AG20443 (cell line): ENCODE results near the gene TNF.

Experiments used
- DNase-seq: peaks from one replicate; pipeline ENCODE4 v3.0.0; 2012; ENCODE audit warnings: low spot score, mixed read lengths

The TNF gene

DNA sequence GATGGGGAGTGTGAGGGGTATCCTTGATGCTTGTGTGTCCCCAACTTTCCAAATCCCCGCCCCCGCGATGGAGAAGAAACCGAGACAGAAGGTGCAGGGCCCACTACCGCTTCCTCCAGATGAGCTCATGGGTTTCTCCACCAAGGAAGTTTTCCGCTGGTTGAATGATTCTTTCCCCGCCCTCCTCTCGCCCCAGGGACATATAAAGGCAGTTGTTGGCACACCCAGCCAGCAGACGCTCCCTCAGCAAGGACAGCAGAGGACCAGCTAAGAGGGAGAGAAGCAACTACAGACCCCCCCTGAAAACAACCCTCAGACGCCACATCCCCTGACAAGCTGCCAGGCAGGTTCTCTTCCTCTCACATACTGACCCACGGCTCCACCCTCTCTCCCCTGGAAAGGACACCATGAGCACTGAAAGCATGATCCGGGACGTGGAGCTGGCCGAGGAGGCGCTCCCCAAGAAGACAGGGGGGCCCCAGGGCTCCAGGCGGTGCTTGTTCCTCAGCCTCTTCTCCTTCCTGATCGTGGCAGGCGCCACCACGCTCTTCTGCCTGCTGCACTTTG lies at the start of gene TNF:
TSS of gene TNF (plus strand) at position 231 of the 567 bp plus-strand sequence. CDS start at position 408, 177 bp downstream.
- DNase-seq, result no peak

DNA sequence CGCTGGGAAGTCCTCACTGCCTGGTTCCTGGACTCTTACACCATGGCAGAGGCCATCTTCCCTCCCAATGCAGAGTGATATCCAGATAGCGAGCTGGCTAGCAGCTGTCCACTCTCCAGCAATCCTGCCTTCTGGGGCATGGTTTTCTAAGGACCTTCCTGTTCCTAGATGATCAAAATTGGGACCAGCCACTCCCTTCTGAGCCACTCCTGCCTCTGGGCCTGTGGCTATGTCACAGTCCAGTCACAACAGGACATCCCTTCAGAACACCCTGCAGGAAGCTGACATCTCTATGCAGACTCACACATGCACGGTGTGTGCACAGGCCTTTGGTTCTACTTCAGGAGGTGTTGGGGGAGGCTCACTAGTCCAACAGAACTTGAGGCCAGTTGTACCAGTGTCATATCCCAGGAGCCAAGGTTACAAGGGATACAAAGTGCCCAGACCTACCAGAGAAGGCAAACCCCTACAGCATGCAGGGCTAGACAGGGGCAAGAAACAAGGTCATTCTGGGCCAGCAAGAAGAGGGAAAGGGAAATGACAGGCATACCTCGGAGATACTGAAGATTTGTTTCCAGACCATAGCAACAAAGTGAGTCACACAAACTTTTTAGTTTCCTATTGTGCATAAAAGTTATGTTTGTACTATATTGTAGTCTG lies 49.3 kb upstream of the TNF start:
- peak; percentile 42 for DNase-seq

DNA sequence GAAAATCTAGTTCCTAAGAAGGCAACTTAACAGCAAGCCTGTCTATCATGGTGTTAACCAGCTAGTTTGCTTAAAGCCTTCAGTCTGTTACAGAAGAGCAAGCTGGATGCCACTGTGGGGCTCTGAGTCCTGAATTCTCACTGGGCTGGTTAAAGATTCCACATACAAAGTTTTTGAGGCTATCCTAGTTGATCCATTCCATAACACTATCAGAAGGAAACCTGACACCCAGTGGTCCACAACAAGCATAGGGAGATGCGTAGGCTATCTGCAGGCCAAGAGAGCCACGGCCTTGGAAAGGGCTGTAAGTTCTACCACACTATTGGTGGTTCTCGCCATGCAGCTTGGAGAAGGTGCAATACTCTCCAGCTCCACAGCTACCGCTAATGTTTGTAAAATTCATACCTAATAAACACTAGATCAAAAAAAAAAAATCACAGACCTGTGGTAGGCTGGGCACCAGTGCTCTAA lies 47.0 kb upstream of the TNF start:
- no peak for DNase-seq

DNA sequence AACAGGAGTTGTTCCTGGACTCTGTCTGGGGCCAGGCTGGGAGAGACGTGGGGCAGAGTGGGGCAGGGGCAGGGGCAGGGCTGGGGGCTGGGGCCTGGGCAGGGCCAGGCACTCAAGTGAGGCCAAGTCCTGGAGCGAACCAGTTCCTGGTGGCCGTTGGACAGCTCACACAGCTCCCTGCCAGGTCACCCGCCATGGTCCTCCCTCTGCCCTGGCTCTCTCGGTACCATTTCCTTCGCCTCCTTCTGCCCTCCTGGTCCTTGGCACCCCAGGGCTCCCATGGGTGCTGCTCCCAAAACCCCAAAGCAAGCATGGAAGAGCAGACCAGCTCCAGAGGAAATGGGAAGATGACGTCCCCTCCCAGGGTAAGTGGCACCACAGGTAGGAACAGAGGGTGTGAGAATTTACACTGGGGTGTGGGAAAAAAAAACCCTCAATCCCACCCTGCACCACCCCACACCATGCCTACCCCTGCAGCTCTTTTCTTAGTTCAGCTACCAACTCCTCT lies 46.5 kb upstream of the TNF start, which contains the start of gene MCCD1:
TSS of gene MCCD1 (plus strand) at position 142 of the 508 bp plus-strand sequence. CDS start at position 195, 53 bp downstream.
- no peak for DNase-seq

DNA sequence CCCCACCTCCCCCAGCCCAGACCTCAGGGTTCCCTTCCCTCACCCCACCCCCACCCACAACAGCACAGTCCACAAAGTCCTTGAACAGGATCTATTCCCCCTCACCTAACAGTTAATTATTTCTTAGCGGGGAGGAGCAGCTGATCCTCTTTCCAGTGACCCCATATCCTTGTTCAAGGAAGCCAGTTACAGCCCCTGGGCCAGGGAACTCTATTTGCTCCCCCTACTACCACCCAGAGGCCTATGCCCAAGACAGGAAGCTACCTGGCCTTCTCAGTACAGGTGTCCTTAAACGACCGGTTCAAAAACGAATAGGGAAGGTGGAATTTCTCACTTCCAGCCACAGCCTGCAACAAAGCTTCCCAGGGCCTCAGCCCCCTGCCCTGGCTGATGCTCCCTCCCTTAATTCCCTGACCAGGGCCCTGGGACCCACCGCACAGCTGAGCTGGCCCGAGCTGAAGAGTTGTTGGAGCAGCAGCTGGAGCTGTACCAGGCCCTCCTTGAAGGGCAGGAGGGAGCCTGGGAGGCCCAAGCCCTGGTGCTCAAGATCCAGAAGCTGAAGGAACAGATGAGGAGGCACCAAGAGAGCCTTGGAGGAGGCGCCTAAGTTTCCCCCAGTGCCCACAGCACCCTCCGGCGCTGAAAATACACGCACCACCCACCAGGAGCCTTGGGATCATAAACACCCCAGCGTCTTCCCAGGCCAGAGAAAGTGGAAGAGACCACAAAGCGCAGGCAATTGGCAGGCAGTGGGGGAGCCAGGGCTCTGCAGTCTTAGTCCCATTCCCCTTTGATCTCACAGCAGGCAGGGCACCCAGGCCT lies 45.8 kb upstream of the TNF start:
- DNase-seq, result no peak

DNA sequence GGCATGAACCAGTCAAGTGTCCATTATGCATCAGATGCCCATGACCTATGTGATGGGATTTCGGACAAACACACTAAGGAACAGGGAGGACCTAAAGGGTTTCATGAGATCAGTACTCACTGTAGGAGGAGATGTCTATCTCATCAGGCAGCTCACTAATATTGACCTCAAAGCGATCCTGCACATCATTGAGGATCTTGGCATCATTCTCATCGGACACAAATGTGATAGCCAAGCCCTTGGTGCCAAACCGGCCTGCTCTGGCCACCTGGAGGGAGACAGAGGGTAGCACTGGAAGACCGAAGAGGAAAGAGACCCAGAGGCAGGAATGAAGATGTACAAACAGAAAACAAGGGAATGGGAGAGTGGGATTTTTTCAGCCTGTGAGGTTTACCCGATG lies 44.7 kb upstream of the TNF start:
- DNase-seq, result no peak

DNA sequence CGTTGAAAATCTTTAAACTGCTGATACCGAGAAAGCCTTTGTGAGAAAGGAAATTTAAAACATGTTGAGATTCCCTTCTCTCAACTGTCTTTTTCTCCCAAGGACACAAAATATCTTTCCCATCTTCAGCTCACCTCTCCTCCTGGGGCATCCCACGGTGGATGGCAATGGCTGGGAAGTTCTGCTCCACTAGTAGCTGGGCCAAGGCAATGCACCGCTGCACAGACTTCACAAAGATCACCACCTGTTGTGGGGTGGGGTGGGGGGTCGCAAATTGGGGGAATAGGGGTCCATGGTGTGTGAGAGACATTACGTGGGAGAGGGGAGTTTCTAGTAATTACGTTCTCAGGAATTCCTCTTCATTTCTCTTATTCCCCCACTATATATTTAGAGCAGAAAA lies 44.2 kb upstream of the TNF start:
- no peak for DNase-seq

DNA sequence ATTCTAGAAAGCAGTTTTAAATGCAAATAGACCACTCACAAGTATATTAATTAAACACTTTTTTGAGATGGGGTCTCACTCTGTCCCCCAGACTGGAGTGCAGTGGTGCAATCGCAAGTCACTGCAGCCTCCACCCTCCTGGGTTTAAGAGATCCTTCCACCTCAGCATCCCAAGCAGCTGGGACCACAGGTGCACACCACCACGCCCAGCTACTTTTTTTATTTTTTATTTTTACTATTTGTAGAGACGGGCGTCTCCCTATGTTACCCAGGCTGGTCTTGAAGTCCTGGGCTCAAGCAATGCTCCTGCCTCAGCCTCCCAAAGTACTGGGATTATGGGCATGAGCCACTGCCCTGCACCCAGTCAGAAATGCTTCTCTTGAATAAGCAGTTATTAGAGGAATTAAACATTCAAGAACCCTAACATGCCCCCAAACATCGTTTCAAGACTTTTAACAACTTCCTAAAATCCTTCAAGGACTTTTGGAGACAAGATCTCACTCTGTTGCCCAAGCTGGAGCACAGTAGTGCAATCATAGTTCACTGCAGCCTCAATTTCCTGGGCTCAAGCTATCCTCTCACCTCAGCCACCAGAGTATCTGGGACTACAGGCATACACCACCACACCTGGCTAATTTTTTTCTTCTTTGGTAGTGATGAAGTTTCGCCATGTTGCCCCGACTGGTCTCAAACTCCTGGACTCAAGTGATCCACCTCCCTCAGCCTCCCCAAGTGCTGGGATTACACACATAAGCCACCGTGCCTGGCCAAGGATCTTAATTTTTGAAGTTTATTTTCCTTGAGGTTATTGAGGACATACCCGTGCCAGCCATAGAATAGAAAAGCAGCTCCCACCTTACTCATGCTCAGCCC lies 43.4 kb upstream of the TNF start:
- DNase-seq, result no peak

DNA sequence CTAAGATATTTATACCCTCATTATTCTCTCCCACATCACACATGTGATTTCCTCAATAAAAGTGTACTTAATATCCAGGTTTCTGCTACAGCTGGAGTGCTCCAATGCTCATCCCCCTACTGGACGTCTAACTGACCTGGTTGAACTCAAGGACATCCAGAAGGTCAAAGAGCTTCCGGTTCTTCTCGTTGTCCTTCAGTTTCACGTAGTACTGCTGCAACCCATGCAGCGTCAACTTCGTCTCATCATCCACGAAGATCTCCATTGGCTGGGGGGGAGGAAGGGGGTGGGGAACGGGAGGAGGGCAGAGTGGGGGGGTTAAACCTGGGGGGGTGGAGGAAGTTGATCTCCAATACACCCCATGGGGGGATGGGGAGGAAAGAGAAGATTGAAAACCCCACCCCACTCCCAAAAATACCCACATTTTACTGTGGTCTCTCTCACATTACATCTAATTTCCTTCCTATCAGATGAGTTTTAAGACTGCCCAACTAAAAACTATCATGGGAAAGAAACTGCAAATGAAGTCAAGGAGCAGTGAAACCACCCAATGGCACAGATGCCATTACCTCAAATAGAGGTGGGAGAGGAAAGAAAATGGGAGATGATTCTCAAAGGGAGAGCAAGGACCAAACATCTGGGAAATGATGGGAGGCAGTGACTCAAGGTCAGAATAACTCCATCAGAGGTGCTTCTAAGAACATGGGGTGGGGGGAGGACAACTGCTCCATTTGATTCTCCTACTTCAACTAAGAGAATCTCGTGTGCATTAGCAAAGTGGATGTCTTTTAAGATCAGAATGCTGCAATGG lies 42.5 kb upstream of the TNF start:
- no peak for DNase-seq

DNA sequence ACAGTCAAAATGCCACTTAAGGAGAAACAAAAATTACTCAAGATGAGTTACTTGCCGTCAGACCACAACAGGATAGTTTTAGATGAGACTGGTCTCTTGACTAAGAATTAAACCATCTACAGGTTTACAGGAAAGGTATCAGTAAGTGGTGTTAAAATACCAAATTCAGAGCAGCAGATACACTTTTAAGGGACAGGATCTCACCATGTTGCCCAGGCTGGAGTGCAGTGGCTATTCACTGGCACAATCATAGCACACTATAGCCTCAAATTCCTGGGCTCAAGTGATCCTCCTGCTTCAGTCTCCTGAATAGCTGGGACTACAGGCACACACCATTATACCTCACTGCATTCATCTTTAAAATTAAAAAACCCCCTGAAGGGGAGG lies 41.9 kb upstream of the TNF start:
- DNase-seq, result no peak

DNA sequence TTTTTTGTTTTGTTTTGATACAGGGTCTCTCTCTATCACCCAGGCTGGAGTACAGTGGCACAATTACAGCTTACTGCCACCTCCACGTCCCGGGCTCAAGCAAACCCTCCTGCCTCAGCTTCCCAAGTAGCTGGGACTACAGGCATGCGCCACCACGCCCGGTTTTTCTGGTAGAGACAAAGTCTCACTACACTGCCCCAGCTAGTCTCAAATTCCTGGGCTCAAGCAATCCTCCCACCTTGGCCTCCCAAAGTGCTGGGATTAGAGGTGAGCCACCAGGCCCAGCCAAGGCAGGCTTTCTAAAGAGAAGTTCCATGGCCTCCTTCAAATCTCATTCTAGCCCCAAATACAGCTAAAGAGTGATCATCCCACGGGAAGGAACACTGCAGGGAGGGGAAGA lies 41.4 kb upstream of the TNF start:
- no peak for DNase-seq

DNA sequence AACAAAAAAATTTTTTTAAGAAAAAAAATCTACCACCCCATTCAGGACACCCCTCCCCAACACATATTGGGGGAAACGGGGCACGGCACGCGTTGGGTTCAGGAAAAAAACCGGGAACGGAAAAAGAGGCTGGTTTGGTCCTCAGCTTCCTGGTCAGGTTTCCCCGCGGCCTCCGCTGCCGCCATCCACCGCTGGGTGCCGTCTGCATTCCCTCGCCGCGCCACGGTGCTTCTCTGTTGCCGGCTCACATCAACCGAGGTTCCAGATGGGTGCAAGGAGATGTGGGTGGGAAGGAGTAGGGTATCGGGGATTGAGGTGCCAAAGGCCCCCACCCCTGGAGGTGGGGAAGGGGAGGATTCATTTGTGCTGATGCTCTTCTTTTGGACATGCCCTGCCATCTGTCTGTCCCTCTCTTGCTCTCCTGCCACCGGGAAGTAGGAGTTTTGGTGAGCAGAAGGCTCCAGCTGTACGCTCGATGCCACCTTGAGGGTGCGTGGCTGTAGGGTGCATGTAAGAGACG lies 40.8 kb upstream of the TNF start:
- DNase-seq, result no peak

DNA sequence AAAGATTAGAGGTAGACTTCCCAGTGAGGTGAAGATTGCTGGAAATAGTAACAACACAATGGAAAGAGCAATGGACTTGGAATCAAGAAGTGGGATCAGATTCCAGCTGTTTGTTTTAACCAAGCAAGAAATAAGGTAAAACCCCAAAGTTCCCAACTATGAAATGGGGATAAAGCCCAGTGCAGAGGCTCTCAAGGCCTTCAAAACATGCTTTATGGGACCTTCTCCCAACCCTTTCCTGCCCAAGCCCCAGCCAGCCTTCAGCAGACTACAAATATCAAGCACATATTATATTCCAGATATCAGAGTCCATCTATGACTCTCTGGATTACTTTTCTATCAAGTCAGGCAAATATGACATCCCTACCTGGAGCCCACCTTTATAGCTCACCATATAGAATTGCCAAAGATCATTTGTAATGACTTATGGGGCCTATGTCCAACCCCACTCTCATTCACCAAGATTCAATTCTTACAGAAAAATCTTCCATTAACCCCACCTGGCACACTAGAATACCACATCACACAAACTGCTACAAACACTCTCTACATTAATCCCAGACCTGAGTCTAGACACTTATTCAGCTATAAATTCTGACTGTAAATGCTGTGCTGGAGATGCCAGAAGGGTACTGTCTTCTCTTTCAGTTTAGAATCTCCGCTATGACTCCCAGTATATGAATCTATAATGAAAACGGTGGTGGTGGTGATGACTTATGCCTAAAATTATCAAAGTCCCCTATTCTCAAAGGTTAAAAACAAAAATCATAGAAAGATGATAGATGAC lies 39.6 kb upstream of the TNF start:
- no peak for DNase-seq

DNA sequence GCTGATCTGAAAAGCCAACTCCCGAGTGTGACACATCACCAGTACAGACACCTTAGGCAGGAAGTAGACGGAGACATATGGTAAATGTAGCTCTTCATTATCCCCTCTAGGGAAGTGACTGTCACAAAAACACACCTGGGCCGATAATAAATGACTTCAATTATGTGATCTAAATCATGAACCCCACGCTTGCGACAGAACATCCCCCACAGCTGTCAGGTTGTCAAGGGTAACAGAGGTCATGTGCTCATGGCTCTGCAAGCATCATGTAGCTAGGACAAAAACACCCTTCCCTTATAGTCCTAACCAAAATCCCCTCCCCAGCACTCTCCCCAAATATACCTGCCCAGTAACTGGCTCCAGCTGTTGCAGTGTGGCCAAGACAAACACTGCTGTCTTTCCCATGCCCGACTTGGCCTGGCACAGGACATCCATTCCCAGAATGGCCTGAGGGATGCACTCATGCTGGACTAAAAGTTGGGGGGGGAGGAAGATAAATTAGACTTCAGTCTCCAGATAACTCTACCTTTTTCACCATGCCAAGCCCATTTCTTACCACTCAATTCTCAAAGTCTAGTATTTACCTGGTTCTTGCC lies 36.5 kb upstream of the TNF start:
- DNase-seq, result no peak

DNA sequence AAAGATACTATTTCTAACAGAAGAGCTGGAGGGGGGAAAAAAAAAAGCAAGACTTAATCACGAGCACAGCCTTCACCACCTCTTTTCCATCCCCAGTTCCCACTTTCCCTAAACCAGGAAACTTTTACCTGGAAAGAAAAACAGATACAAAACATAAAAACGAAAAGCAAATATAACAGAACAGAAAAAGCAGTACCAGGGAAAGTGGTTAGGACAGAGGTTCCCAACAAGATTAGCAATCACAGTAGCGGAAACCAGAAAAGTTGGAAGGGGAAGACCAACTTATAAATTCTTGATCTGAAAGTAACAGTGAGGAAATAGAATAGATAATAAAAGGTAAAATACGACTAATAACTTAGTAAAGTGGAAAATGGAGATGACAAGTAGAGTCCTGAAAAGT lies 34.7 kb upstream of the TNF start:
- DNase-seq, result no peak

DNA sequence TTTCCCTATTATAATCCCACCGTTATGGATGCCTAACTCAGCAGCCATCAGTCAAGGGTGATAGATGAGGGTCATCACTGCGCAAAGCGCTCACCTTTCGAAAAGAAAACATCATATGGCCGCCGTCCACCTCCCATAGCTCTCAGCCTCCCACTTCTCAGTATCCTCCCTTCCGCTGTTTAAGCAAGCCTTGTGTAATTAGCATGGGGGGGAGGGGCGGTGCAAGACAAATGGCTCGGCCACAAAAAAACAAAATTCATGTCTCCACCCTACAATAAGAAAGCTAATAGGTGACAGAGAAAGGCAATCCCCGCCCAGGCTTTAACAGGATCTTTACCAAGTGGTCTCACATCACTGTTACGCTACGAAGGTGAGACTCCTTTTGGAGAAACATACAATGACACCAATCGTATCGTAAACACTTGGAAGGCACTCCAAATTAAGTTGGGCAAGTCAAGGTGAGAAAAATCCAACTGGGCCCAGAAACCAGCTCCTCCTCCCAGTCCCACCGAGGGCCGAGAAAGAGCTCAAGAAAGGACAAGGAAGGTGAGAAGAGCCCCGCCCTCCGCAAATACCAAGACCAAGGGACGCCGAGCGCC lies 34.2 kb upstream of the TNF start:
- DNase-seq, result peak; percentile 55

DNA sequence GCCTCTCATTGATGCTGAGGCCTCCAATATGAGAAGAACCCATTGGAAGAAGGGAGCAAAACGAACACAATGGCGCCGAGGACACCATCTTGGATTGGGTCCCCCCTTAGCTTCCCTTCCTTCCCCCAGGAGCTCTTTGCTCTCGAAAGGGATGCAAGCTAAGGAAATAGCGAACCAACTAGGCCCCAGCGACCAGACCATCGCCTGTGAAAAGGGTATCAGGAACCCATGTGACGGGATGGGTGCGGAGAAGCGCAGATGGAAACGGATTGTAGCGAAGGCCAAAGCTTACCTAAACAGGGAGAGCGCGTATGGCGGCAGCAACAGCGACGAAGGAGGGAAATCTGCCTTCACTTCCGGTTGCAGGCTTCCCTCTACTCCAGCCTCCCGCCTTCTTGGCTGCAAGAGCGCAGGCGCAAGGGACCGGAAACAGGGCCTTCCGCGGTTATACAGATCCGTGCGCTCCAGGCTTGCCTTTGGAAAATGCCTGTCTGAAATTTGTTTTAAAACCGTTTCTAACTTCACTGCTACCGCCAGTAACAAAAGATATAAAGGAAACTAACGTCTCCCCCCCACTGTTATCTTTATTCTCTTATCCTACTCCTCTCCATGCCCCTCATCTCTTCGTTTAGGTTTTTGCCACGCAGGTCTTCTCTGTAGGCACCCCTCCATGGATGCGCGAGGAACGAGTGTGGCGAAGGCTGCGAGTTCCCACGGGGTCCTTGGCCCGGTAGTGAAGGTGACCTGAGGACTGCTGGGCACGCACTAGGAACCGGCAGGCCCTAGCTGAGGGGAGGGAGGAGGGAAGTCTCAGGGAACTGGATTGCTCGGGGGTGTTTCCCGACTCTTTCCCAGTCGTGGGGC lies 33.5 kb upstream of the TNF start, which contains the start of gene DDX39B:
TSS of gene DDX39B (minus strand) at position 346 of the 864 bp plus-strand sequence. CDS start 1,471 bp downstream, outside the sequence.
- peak; percentile 97 for DNase-seq

DNA sequence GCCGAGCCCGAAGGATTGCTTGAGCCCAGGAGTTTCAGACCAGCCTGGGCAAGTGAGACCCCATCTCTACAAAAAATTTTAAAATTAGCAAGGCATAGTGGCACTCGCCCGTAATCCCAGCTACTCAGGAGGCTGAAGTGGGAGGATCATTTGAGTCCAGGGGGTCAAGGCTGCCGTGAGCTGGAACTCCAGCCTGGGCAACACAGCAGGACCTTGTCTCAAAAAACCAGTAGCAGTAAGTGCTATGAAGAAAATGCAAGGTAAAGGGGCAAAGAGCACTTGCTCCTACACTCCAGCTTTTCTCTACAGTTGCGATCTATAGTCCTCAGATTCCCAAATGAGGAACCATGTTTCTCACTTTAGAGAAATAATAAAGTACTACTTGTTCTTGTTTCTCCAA lies 31.7 kb upstream of the TNF start:
- no peak for DNase-seq
